HG02588 (cell line): ENCODE measurements around the gene C10orf88.
"Not testable (repeated sequence)": the region's sequence is repeated elsewhere in the genome, so short reads cannot be mapped to it uniquely, and the experiment has no call there.

Experiments
- ATAC-seq: cut with Tn5 transposase; IDR thresholded peaks from one replicate; pipeline ENCODE4 v1.9.1; 2021; ENCODE audit warnings: mild to moderate bottlenecking, moderate library complexity; ENCODE audit not compliant: unreplicated experiment

The C10orf88 gene

DNA sequence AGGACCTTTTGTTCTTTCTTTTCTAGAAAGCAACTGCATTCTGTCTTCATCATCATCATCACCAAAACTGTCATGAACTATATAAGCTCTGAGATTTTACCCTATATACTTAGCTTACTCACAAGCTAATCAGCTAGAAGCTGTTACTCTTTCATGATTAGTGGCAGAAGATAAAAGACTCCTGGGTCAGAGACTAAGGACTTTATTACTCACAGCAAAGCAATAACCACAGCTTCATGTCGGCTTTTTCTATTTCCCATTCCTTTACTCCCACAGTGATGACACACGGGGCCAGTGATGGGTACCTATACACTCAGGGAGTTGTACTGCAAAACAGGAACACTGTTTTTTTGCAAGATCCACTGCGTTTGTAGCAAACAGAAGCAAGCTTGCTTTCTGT, 8.4 kb upstream of the C10orf88 start:
- ATAC-seq = no peak

DNA sequence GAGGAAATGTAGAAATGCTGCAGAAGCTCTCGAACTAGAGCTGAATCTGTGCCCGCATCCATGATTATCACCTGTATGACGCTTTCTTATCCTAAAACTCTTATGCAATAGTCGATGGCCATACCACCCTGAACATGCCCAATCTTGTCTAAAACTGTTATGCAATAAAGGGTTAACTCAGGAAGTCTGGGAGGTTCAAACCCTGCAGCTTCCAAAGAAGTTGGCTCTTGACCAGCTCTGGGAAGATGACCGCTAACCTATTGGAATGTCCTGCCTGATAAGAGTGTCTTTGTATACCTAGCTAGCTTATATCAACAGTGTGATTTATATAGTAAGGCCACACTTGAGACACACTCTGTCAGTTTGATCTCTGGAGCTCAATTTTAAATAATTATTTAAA, 3.4 kb upstream of the C10orf88 start:
- ATAC-seq = no peak

DNA sequence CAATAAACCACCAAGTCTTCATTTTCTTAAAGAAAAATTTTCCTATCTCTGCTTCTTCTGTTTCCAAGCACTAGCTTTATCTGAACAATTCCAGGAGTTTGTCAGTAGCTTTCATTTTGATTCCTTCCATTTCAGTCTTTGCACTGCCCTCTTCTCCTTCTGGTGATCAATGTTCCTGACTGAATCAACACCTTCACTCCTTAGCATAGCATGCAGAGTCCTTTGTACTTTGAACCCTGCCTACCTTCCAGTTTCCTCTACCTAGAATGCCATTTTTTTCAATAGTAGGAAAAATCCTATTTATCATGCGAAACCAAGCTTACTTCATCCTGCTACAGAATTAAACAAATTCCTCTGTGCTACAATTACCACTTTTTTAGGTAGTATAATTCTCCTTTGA, 1.9 kb upstream of the C10orf88 start:
- ATAC-seq = no peak

DNA sequence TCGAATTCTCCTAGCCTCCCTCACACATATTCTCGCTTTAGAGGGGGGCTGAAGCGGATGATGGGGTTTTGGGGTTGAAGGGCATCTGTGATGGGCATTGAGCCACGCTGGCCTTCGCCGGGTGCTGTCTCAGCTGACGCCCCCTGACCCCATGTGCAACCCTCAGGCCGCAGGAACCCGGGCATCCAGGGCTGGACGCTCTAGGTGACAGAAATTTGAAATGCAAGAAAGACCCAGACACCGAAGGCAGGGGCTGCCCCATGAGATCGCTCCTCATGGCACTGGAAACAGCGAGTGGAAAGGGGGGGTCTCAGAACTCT, 664 bp upstream of the C10orf88 start:
- ATAC-seq = no peak

DNA sequence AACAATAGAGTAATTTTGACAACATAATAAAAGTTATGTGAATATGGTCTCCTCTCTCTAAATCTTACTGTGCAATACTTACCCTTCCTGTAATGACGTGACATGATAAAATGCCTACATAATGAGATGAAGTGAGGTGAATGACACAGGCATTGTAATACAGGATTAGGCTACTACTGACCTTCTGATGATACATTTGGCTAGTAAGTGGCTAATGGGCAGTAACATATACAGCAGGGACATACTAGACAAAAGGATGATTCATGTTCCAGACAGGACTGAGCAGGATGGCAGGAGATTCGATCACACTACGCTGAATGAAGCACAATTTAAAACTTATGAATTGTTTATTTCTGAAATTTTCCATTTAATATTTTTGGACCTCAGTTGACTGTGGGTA, 4.7 kb downstream of the C10orf88 start:
- ATAC-seq = no peak

DNA sequence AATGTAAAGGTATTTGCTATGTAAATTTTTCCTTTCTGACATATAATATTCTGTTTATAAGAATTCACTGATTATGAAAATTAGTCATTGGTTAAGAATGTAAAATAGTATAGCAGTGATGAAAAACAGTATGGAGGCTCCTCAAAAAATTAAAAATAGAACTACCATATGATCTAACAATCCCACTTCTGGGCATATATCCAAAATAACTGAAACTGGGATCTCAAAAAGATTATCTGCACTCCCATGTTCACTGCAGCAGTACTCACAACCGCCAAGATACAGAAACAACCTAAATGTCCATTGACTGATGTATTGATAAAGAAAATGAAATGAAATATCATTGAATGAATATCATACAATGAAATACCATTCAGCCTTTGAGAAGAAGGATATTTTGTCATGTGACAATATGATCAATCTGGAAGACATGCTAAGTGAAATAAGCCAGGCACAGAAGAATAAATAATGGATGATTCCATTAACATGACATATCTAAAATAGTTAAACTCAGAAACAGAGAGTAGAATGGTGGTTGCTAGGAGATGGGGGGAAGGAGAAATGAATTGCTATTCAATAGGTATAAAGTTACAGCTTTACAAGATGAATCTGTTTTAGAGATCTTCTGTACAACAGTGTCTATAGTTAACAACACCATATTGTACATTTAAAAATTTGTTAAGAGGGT, 14.0 kb downstream of the C10orf88 start:
- no peak for ATAC-seq

DNA sequence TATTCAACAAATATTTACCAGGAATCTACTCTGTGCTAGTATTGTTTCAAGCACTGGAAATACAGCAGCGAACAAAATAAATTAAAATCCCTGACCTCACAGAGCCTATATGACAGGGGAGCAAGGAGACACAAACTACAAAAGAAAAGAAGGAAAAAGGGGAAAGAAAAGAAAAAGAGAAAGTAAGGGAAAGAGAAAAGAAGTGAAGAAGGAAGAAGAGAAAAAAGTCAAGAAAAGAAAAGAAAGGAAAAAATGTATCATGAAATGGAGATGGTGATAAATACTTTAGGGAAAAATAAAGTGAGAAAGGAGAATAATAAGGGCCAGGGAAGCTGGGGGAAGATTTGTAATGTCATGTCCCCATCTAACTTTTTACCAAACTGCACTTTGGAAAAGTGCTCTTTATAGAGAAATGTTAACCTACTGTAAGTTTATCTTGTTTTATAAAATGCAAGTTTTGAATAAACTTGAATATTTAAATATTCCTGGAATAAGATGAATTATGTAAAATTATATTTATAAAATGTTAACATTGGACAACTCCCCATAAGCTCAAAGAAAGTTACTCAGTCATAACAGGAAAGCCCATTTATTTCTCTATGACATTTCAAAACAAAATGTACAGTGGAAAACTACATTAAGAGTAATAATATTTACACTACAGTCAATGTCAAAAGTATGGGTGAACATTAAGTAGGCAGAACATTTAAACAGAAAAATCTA, 14.7 kb downstream of the C10orf88 start:
- no peak for ATAC-seq

DNA sequence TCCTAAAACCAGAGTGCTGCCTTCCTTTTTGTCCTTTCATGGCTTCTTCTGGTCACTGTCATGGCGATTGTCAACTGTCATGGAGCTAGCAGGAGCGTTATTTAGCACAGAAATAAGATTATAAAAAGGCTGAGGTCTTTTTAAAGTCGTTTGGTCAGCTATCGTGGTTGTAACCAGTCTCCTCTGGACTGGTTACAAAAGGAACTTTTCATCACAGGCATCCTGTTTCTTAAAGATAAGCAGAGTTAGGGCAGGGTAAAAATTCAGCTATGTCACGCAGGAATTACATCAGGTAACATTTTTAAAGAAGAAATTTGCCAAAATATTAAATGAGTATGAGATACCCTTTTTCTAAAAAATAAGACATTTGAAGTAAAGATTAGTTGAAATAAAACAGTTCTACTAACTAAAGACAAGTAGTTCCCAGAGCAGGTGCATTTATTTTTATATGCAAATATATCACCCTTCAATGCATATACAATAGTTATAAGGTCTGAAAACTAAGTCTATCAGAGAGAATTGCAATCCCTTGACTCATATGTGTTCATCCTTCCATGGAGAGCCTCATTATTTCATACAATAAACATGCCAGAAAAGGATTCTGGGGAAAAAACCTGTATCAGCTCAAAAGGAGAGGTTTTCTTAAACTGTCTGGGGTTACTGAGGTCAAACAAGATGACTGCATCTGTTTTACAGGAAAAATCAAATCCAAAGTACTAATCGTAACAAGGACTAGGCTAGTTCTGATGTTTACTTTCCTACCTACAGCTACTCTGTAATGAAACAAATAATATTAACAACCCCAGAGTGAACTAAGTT, 22.7 kb downstream of the C10orf88 start:
- ATAC-seq = no peak

DNA sequence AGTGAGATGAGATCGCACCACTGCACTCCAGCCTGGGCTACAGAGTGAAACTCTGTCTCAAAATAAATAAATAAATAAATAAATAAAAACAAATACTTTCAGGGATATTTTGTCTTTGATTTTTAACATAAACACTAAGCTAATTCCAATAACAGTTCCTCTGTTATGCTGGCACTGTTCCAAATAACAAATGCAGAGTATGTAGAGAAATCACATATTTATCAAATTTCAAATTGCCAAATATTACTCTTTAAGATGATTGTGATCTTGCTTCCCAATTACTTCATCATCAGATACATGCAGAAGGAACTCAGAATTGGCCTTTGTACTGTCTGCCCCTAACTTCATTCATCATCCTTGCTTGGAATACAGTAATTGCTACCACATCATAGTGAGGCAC, 23.9 kb downstream of the C10orf88 start:
- no peak for ATAC-seq

DNA sequence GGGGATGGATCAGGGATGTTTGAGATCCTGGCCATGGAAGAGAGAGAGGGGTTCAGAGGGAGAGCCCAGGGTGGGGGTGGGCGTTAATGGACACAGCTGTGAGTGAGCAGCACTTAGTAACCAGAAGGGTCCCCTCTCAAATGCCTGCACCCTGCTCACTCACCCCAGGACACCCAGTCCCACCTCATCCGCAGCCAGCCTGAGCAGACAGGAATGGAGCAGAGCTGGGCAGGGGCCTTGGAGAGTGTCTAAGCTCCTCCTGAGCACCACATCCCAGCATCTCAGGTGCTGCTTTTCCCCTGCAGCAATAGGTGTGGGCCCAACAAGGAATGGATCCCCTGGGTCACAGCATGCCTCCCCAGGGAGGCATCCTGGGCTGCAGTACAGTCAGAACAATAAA, 38.3 kb downstream of the C10orf88 start:
- no peak for ATAC-seq

DNA sequence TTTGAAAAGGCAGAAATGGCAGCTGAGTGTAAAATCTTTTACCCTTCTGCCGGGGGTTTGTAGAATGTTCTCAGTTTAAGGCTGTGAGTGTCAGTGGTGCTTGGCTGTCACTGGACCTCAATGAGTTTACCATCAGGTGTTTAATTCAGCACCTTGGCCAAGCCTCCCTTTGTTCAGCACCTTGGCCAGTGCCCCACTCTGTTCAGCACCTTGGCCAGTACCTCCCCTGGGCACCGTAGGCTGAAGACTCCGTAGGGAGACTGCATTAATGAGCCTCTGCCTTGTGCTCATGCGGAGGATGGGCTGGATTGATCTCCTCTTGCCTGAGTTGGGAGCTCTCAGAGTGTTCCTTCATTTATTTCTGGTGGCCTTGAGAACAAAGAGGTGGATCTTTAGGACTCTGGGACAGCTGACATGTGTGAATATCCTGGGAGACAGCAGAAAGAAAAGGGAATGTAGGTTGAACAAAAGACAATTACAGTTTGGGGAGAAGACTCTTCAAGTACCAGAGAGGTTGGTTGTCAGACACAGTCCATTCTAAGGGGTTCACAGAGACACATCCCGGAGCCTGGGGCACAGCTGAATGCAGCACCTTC, 42.0 kb downstream of the C10orf88 start:
- no peak for ATAC-seq

DNA sequence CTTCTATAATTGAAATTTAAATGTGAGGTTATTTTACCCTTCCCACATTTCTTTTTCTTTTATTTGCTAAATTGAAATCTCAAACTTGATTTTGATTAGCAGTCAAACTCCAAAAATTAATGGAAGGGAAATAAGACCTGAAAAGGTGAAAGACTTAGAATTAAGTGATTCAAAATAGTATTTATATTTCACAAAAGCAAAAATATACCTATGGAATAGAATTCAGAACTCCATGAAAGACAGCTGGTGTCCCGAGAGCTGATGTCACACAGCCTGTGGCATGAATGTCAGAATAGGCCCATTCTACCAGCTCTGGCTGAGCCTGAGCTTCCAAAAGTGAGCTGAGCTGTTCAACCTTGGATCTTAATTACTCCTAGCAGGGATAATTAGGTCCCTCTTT, 43.7 kb downstream of the C10orf88 start, which contains the start of gene FAM24A:
Gene FAM24A, plus strand, starts transcription at position 301 of the 400 bp plus-strand sequence. CDS start 1,025 bp downstream, outside the sequence.
- ATAC-seq = no peak

DNA sequence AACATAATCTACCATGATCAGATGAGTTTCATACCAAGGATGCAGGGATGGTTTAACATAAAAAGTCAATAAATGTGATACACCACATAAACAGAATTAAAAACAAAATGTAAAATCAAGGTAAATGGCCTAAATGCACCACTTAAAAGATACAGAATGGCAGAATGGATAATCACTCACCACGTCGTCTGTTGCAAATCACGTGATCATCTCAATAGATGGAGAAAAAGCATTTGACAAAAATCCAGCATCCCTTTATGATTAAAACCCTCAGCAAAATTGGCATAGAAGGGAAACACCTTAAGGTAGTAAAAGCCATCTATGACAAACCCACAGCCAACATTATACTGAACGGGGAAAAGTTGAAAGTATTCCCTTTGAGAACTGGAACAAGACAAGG, 50.2 kb downstream of the C10orf88 start:
- ATAC-seq = not testable (repeated sequence)

DNA sequence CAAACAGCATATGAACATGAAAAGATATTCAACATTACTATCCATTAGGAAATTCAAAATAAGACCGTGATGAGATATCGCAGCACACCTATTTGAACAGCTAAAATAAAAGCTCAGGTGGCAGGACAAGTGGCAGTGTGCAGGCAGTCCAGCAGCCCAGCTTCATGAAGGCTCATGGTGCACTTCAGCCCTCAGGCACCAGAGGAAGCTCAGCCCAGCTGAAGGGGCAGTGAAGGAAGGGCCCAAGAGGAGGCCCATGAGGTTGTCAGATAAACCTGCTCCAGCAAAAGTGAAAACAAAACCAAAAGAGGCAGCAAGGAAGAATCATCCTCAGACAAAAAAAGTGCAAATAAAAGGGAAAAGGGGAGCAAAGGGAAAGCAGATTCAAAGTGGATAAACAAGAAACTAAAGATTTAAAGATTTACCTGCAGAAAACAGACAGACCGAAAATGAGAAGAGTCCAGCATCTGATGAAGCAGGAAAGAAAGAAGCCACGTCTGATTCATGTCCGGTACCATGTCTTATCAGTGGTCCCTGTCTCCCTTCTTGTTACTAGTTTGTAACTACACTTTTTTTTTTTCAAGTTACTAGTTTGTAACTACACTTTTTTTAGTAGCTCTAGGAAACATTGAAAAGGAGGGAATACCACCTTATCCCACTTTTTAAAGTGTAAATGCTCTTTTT, 59.6 kb downstream of the C10orf88 start:
- no peak for ATAC-seq

DNA sequence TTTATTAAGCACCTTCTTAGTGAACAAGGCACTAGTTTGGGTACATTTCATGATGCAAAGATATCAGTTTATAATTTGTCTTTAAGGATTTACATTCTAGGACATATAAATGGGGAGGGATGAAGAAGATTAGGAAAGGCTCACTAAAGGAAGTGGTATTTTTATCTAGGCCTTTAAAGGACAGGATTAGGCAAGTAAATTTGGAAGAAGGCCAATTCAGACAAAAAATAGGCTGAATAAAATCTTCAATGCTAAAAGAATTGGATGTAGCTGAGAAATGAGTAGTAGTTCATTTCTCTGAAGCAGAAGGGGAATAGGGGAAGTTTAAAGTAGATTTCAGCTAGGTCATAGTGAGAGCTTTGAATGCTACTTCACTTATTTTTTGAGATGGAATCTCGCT, 69.9 kb downstream of the C10orf88 start:
- ATAC-seq = no peak

DNA sequence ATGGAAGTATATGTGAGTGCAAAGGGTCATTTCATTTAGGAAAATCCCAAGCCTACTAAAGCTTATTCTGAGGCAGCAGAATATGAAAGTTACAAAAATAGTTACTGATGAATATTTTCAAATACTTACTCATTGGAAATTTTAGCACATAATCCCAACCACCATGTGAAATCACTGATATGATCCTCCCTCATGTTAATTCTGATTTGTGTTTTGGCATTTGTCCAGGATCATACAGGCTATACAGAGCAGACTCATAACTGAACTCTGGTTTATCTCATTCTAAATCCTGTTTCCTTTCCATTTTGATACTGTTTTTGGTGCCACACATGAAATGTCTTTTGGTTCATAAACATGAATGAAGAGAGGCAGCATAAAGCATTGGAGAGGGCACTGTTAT, 71.3 kb downstream of the C10orf88 start:
- ATAC-seq = no peak
